ENCODE measurements around the gene DPY19L1.
"Not testable (repeated sequence)": the region's sequence is repeated elsewhere in the genome, so short reads cannot be mapped to it uniquely, and the experiment has no call there.

Gene DPY19L1

DNA sequence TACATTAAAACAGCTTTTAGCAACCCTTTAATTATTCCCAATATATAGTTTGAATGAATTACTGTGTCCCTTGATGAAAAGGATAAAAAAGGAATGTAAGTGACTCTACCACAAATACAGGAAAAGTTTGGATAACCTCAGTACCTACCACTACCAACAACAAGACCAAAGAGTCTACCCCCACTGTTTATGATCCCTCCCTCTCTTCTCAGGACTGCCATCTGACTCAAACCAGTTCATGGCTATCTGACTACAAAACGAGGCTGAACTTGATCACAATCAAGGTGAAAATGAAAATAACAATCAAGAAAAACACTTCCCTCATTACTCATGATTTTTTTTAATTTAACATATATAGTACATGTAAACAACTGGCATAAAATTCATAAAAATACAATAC lies 108.7 kb downstream of the DPY19L1 start:
- Histone ChIP-seq H3K4me3 (ENCODE audit: insufficient read depth in 1 of 2, low read depth in 1 of 2, low read length in 2 of 2) (no peak overlapping the region), H3K36me3 (ENCODE audit: control insufficient read depth in 1 of 2, insufficient read depth in 2 of 2, low read depth in 1 of 2, low read length in 2 of 2) (peaks cover 5 to 8% of the 10 kb centered on the region in 2 experiments), H3K14ac (ENCODE audit: low read length in 2 of 2) (no peak overlapping the region)

GRCh38 chr7:34928052-34928451 lies 109.2 kb downstream of the DPY19L1 start:
- H2AFZ ChIP-seq (ENCODE audit: low read depth, low read length): no peak overlapping the region
- no peak overlapping the region for H3K23ac ChIP-seq (ENCODE audit: low read length in 2 of 2)
- peaks cover under 1% of the 10 kb centered on the region for H3K79me1 ChIP-seq (replicated peaks; ENCODE audit: low read length, poor library complexity, severe bottlenecking)
- H2AK5ac ChIP-seq (ENCODE audit: low read length, severe bottlenecking): no peak overlapping the region
- H3K4me1 ChIP-seq (ENCODE audit: control insufficient read depth, insufficient read depth, low read depth, low read length): no peaks in the 10 kb centered on the region
- no peak overlapping the region for H3K27ac ChIP-seq (ENCODE audit: low read length, poor library complexity, severe bottlenecking)
- H3K36me3 ChIP-seq (ENCODE audit: control insufficient read depth in 1 of 2, insufficient read depth in 2 of 2, low read depth in 1 of 2, low read length in 2 of 2): peaks cover 5% of the 10 kb centered on the region in 2 experiments
- H2BK12ac ChIP-seq (ENCODE audit: low read length in 2 of 2): no peak overlapping the region
- no peak overlapping the region for H3K9ac ChIP-seq (ENCODE audit: low read length)
- H3K18ac ChIP-seq (ENCODE audit: low read depth in 1 of 2, low read length in 2 of 2): no peak overlapping the region
- no peak overlapping the region for H3K4ac ChIP-seq (ENCODE audit: low read depth in 1 of 2, low read length in 2 of 2)
- no peak overlapping the region for H3K14ac ChIP-seq (ENCODE audit: low read length in 2 of 2)
- DNase-seq: no peak
- no peak overlapping the region for H2BK15ac ChIP-seq (ENCODE audit: low read depth, poor library complexity, severe bottlenecking)
- WGBS: 51% methylated on average over 5 of the region's 5 CpGs
- H2BK5ac ChIP-seq (ENCODE audit: low read depth, low read length, poor library complexity, severe bottlenecking): no peak overlapping the region
- no peaks in the 10 kb centered on the region for H3K27me3 ChIP-seq (ENCODE audit: control insufficient read depth in 1 of 2, insufficient read depth in 1 of 2, low read length in 2 of 2)
- H4K91ac ChIP-seq (ENCODE audit: low read length): no peak overlapping the region
- H2BK120ac ChIP-seq (ENCODE audit: low read depth, low read length): no peak overlapping the region
- no peak overlapping the region for H3K4me2 ChIP-seq (ENCODE audit: low read length, poor library complexity, severe bottlenecking)
- H3K9me3 ChIP-seq (ENCODE audit: control insufficient read depth, low read length): no peaks in the 10 kb centered on the region
- H4K8ac ChIP-seq (ENCODE audit: low read length): no peak overlapping the region
- no peak overlapping the region for H3K4me3 ChIP-seq (ENCODE audit: insufficient read depth in 1 of 2, low read depth in 1 of 2, low read length in 2 of 2)

More for the DNA sequence above, 108.7 kb downstream of the DPY19L1 start:
- H3K18ac ChIP-seq (ENCODE audit: low read depth in 1 of 2, low read length in 2 of 2): no peak overlapping the region
- H2BK120ac ChIP-seq (ENCODE audit: low read depth, low read length): no peak overlapping the region
- H3K4ac ChIP-seq (ENCODE audit: low read depth in 1 of 2, low read length in 2 of 2): no peak overlapping the region
- H2BK5ac ChIP-seq (ENCODE audit: low read depth, low read length, poor library complexity, severe bottlenecking): no peak overlapping the region
- H3K27ac ChIP-seq (ENCODE audit: low read length, poor library complexity, severe bottlenecking): no peak overlapping the region
- H2AK5ac ChIP-seq (ENCODE audit: low read length, severe bottlenecking): no peak overlapping the region
- no peaks in the 10 kb centered on the region for H3K4me1 ChIP-seq (ENCODE audit: control insufficient read depth, insufficient read depth, low read depth, low read length)
- no peak overlapping the region for H2BK15ac ChIP-seq (ENCODE audit: low read depth, poor library complexity, severe bottlenecking)
- no peak overlapping the region for H3K9ac ChIP-seq (ENCODE audit: low read length)
- DNase-seq: no peak
- H2AFZ ChIP-seq (ENCODE audit: low read depth, low read length): no peak overlapping the region
- H2BK12ac ChIP-seq (ENCODE audit: low read length in 2 of 2): no peak overlapping the region
- H3K9me3 ChIP-seq (ENCODE audit: control insufficient read depth, low read length): no peaks in the 10 kb centered on the region
- H3K27me3 ChIP-seq (ENCODE audit: control insufficient read depth in 1 of 2, insufficient read depth in 1 of 2, low read length in 2 of 2): no peaks in the 10 kb centered on the region
- peaks cover 2% of the 10 kb centered on the region for H3K79me1 ChIP-seq (replicated peaks; ENCODE audit: low read length, poor library complexity, severe bottlenecking)
- no peak overlapping the region for H3K4me2 ChIP-seq (ENCODE audit: low read length, poor library complexity, severe bottlenecking)
- H3K23ac ChIP-seq (ENCODE audit: low read length in 2 of 2): no peak overlapping the region
- no CpG with 5 or more reads among the region's 1 CpG for WGBS
- no peak overlapping the region for H4K91ac ChIP-seq (ENCODE audit: low read length)
- no peak overlapping the region for H4K8ac ChIP-seq (ENCODE audit: low read length)

DNA sequence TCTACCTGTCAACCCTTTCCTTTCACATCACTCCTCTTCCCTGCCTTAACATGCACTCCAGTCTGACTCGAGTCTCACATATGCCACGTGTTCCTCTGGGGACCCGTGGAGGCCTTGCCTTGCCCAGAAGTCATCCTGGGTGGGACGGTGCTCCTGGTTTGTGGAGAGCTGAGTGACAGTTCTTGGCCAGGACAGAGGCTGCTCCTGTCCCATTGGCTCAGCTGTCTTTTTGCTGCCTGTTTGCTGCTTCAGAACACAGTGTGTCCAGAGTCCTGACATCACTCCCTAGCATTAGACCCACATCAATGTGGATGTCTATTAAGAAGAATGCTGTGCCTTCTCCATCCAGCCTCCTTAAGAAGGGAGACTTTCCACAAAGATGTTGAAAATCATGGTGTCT lies 116.8 kb downstream of the DPY19L1 start:
- not testable (repeated sequence) for H3K27me3 ChIP-seq (ENCODE audit: control insufficient read depth in 1 of 2, insufficient read depth in 1 of 2, low read length in 2 of 2); H4K91ac ChIP-seq (ENCODE audit: low read length)

GRCh38 chr7:34919038-34919437 lies 118.2 kb downstream of the DPY19L1 start:
- H3K18ac ChIP-seq (ENCODE audit: low read depth in 1 of 2, low read length in 2 of 2); H3K4me3 ChIP-seq (ENCODE audit: insufficient read depth in 1 of 2, low read depth in 1 of 2, low read length in 2 of 2); H3K27ac ChIP-seq (ENCODE audit: low read length, poor library complexity, severe bottlenecking); H3K23ac ChIP-seq (ENCODE audit: low read length in 2 of 2); H3K27me3 ChIP-seq (ENCODE audit: control insufficient read depth in 1 of 2, insufficient read depth in 1 of 2, low read length in 2 of 2); H2AK5ac ChIP-seq (ENCODE audit: low read length, severe bottlenecking); H2BK120ac ChIP-seq (ENCODE audit: low read depth, low read length); H2BK15ac ChIP-seq (ENCODE audit: low read depth, poor library complexity, severe bottlenecking); H2BK5ac ChIP-seq (ENCODE audit: low read depth, low read length, poor library complexity, severe bottlenecking); H3K9ac ChIP-seq (ENCODE audit: low read length); DNase-seq; H4K91ac ChIP-seq (ENCODE audit: low read length); H4K8ac ChIP-seq (ENCODE audit: low read length); H3K4me1 ChIP-seq (ENCODE audit: control insufficient read depth, insufficient read depth, low read depth, low read length); H3K14ac ChIP-seq (ENCODE audit: low read length in 2 of 2); H2AFZ ChIP-seq (ENCODE audit: low read depth, low read length); H3K4ac ChIP-seq (ENCODE audit: low read depth in 1 of 2, low read length in 2 of 2); H3K36me3 ChIP-seq (ENCODE audit: control insufficient read depth in 1 of 2, insufficient read depth in 2 of 2, low read depth in 1 of 2, low read length in 2 of 2); H3K79me1 ChIP-seq (replicated peaks; ENCODE audit: low read length, poor library complexity, severe bottlenecking); H2BK12ac ChIP-seq (ENCODE audit: low read length in 2 of 2); H3K4me2 ChIP-seq (ENCODE audit: low read length, poor library complexity, severe bottlenecking): not testable (repeated sequence)
- 88% methylated on average over 2 of the region's 2 CpGs for WGBS
- peaks cover 15% of the 10 kb centered on the region for H3K9me3 ChIP-seq (ENCODE audit: control insufficient read depth, low read length)

More for the DNA sequence above, 116.8 kb downstream of the DPY19L1 start:
- H3K14ac ChIP-seq (ENCODE audit: low read length in 2 of 2); H3K23ac ChIP-seq (ENCODE audit: low read length in 2 of 2); H2AFZ ChIP-seq (ENCODE audit: low read depth, low read length); H3K18ac ChIP-seq (ENCODE audit: low read depth in 1 of 2, low read length in 2 of 2); H3K9ac ChIP-seq (ENCODE audit: low read length); H3K4ac ChIP-seq (ENCODE audit: low read depth in 1 of 2, low read length in 2 of 2); H3K27ac ChIP-seq (ENCODE audit: low read length, poor library complexity, severe bottlenecking); H4K8ac ChIP-seq (ENCODE audit: low read length); DNase-seq; H3K79me1 ChIP-seq (replicated peaks; ENCODE audit: low read length, poor library complexity, severe bottlenecking); H3K4me1 ChIP-seq (ENCODE audit: control insufficient read depth, insufficient read depth, low read depth, low read length); H2BK5ac ChIP-seq (ENCODE audit: low read depth, low read length, poor library complexity, severe bottlenecking); H3K4me3 ChIP-seq (ENCODE audit: insufficient read depth in 1 of 2, low read depth in 1 of 2, low read length in 2 of 2); H2BK12ac ChIP-seq (ENCODE audit: low read length in 2 of 2); H2AK5ac ChIP-seq (ENCODE audit: low read length, severe bottlenecking); H2BK15ac ChIP-seq (ENCODE audit: low read depth, poor library complexity, severe bottlenecking); H3K36me3 ChIP-seq (ENCODE audit: control insufficient read depth in 1 of 2, insufficient read depth in 2 of 2, low read depth in 1 of 2, low read length in 2 of 2); H2BK120ac ChIP-seq (ENCODE audit: low read depth, low read length); H3K4me2 ChIP-seq (ENCODE audit: low read length, poor library complexity, severe bottlenecking): not testable (repeated sequence)
- 81% methylated on average over 4 of the region's 4 CpGs for WGBS
- peaks cover 11% of the 10 kb centered on the region for H3K9me3 ChIP-seq (ENCODE audit: control insufficient read depth, low read length)

Data from mesenchymal stem cell (in vitro differentiated cells and primary cell).